Left kidney (tissue), 2 donors: Measurements from ENCODE around the gene AGBL1. TPM values are rescaled to one million over a fixed set of nuclear protein-coding genes. Genes with fewer than 3 reads are reported as not detected.
"Not testable (repeated sequence)": the region's sequence is repeated elsewhere in the genome, so short reads cannot be mapped to it uniquely, and the experiment has no call there.

Source experiments
- DNase-seq: peaks from one replicate; pipeline ENCODE4 v3.0.0-alpha.2; 2013
- polyA plus RNA-seq: library from polyadenylated mRNA; unstranded; fragments of 120-200 nt; gene quantifications from one replicate; pipeline ENCODE4 v1.2.1, GENCODE V29; 2013; ENCODE audit not compliant: insufficient read length

The AGBL1 gene
- polyA plus RNA-seq, 1 donor = 0.18 TPM

DNA sequence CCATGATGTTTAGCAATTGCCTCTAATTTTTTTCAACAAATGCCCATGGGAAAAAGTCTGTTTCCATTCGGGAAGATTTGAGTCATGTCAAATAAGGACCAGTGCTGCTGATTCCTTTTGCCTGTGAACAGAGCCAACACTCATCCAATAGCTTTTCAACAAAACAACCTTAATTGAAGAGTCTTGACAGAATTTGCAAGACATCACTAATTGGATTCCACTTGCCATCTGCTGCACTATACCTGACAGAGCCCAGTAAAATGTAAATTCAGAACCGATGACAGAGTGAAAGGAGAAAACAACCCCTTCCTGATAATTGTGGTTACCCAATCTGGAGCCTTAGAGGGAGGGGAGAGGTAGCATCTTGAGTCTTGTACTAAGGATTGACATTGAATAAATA is 426.7 kb downstream of the AGBL1 start:
- no peak for DNase-seq

DNA sequence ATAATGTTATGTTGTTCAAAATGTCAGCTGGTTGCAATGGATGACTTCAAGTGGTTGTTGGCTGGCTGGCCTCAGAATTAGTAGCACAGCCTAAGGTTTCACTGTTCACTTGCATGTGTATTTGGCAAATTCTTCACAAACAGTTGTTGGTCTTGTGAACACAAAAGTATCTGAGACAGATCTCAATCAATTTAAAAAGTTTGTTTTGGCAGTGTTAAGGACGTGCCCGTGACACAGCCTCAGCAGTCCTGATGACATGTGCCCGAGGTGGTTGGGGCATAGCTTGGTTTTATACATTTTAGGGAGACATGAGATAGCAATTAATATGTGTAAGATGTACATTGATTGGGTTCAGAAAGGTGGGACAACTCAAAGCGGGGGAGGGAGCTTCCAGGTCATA is 436.0 kb downstream of the AGBL1 start:
- DNase-seq = no peak

DNA sequence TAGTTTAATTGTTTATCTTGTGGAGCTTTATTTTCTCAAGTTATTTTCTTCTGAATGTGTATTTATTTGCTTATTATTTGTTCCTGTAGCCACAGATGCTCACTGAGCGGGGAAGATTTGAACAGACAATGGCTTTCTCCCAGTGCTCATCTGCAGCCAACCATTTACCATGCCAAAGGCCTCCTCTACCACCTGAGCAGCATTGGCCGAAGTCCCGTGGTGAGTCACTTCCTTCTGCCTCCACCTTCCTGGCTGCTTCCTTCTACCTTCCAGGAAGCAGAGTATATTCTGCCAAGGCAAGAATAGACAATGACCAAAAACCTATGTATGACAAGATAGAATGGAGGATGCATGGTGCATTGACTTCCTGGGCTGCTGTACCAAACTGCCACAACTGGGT is 443.1 kb downstream of the AGBL1 start:
- DNase-seq = no peak

DNA sequence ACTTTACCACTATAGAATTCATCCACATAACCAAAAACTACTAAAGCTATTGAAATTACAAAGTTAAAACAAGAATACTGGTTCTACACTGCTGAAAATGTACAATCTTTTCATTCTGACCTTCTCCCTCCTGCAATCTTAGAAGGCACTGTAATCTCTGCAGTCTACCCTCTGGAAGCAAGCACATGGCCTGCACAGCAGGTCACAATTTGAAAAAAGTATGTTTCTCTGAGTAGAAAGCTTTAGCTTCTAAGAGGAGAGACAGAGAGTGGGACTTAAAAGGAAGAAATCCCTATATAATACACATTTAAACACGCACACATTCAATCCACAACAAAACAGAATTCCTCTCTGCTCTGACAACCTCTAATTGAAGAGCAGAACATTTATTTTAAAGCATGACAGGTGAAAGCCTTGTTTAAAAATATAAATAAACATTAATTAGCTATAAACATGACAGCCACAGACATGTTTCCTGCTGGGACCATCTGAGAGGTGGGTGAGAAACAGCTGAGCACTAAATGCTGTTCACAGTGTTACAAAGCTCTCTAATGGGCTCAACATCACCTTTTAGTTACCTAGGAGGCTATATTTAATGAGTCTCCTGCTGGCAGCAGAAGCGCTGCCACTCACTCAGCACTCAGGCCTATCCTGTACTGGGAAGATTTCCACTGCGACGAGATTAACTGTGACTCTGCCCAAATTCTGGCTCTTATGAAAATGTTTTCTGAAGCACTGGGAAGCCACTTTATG is 447.4 kb downstream of the AGBL1 start:
- DNase-seq = no peak

DNA sequence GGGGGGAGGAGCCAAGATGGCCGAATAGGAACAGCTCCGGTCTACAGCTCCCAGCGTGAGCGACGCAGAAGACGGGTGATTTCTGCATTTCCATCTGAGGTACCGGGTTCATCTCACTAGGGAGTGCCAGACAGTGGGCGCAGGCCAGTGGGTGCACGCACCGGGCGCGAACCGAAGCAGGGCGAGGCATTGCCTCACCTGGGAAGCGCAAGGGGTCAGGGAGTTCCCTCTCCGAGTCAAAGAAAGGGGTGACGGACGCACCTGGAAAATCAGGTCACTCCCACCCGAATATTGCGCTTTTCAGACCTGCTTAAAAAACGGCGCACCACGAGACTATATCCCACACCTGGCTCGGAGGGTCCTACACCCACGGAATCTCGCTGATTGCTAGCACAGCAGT is 448.4 kb downstream of the AGBL1 start:
- not testable (repeated sequence) for DNase-seq

DNA sequence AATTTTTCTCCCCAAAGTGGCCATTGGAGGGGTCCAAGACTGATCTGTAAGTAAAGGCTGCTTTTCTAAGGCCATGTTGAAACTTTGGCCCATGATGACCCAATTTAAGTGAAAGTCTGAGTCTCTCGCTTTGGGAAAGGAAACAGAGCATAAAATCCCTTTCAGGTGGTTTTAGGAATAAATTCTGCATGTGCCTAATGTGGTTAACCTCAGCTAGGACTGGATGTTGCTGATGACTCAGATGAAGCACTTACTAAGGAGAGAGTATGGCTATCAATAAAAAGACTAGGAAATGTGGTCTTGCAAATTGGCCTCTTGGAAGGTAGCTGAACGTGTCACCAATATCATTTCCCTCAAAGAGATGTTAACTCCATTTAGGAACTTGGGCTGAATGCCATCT is 458.5 kb downstream of the AGBL1 start:
- no peak for DNase-seq

DNA sequence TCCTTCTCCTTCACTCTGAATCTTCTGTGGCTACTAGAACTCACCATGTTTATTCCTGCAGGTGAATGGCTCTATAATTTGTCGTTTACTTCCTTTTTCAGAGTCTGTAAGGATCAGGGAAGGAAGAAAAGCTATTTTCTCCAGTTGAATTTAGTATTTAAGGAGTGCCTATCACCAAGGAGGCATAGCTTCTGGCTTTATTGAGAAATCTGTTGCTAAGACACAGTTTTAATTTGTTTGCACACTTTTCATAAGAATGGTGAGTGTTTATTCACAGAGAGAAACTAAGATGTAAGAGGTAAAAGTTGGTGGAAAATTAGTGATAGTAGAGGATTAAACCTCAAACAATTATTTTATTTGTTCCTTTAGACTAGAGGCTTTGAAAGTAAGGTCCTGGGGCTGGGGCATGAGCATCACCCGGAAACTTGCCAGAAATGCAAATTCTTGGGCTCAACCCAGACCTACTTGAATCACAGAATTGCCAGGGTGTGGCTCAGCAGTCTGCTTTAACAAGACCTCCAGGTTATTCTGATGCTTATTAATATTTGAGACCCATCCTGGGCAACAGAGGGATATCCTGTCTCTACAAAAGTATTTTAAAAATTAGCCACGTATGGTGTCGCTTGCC is 461.3 kb downstream of the AGBL1 start:
- no peak for DNase-seq

DNA sequence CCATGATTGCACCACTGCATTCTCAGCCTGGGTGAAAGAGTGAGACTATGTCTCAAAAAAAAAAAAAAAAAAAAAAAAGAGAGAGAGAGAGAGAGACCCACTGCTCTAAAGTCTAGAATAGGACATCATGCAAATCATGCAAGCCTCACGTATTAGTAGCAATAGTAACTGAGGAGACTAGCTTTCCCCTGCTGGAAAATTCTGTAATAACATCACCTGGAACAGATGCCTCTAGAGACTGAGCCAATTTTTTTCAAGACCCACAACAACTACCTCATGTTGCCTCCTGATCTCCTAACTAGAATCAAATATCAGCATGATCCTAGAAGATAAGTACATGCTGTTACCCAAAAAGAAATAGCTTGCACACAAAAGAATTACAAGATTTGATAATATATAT is 461.9 kb downstream of the AGBL1 start:
- no peak for DNase-seq

DNA sequence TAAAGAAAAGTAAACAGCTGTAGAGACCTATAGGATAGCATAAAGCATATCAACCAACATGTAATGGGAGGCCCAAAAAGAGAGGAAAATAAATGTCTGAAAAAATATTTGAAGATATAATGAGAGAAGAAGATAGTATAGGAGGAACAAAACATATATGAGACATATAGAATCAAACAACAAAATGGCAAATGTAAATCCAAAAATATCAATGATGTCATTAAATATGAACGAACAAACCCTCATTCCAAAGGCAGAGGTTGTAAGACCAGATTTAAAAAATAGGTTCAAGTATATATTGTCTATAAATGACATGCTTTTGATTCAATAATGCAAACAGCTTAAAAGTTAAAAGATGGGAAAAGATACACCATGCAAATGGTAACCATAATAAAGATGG is 470.4 kb downstream of the AGBL1 start:
- no peak for DNase-seq

DNA sequence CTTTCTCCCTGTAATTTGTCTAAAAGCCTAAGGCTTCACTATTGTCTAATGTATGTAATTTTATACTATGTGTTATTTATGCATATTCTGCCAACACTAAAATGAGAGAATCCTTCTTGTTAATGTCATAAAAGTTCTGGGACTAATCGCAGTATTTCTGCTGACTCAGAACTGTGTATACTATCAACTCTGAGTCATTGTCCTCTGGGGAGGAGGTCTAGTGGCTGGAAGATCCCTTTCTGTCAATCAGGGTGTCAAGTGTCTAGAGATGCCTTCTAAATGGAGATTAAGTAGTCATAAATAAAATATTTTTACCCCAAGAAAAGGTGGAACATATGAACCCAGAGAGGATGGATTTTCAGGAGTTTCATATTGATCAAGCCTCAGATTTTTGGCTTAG is 473.4 kb downstream of the AGBL1 start:
- no peak for DNase-seq

DNA sequence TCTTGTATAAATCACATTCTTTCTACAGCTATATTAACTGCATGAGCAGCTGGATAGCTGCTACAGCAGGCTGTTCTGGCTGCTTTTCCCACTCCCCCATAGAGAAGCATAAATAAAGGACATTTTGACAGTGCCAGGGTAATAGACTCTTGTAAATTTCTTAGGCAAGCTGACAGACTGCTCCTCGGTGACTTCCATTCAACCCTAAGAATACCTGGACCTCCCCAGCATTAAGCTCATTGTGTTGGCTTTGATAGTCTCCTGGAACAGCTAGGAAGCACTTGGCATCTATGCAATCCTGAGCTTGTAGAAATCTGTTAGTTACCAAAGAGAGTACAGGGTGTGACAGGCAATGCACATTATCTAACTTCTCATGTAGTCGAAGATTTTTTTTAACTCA is 475.4 kb downstream of the AGBL1 start:
- DNase-seq = peak; percentile 65

DNA sequence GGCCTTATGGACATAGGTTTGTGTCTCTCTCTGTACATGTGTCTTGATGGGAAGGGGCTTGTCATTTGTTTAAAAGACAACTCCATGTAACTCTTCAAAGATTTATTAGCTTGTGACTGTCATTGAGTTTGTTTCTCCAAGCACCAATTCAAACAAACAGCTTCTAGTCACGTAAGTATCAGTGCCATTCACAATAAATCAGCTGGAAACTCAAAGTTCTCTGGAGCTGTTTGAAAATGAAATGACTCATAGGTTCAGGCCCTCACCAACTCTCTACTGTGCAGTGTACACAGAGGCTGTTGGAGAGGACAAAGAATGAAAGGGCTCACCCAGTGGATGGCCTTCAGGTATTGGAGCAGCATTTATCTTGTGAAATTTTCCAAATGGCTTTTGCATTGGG is 476.3 kb downstream of the AGBL1 start:
- no peak for DNase-seq

DNA sequence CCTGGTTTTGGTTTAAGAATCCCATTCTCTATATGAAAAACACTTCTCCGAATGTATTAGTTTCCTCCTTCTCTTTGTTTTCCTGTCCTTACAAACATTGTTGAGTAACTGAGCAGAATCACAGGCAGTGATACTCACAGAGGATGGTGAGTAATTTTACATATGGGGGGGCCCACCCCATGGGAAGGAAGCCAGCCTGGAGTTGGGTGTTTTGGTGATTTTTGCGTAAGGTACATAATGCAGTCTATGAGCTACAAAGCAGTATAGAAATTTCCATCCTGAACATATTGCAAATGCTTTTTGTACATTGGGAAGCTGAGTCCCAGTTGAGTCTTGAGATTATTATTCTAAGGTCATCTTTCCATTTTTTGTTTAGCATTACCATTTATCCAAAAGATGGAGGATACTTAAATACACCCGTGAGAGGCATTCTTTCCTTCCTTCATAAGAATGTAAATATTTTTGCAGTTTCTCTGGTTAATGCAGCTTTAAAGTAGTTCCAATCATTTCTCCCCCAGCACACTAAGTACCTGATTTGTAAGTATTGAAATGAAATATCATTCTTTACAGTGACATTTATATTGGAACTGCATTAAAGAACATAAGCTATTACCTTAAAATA is 476.8 kb downstream of the AGBL1 start:
- no peak for DNase-seq

DNA sequence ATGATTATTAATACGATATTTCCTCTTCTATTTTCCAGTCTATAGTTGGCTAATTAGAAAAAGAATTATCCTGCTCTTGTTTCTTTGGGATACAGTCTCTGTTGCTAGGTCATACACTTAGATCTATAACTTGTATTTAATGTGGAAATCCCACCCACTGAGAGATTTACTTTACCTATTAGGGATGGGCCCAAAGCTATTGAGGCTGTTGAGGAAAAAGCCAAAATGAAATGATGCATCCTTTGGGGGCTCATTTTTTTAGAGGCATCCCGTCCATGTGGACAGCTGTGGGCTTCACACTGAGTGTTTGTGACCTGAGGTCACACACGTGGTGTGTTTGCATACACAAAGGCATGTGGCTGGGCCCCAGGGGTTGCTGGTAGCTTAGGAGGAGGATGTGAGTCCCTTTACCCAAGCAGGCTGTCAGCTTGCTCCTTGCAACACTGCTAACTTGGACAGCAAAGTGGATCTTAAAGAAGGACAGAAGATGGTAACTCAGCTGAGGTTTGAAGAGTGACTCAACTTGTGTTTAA is 477.4 kb downstream of the AGBL1 start:
- DNase-seq = no peak

DNA sequence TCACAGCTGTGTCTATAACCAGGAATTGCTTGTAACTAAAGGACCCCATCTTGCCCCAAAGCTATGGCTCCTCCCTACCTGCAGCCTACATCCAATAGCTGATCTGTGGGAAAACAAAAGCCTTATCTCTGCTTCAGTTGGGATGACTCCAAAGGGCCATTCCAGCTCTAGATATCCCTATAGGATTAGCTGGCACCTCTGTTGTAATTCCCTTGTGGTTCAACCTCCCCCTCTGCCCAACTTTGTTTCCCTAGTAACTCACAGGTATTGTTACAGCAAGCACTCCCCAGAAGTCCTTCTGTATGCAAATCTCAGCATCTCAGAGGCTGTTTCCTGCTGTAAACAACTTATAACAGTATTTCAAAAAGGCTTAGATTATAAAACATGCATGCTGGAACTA is 478.6 kb downstream of the AGBL1 start:
- no peak for DNase-seq

DNA sequence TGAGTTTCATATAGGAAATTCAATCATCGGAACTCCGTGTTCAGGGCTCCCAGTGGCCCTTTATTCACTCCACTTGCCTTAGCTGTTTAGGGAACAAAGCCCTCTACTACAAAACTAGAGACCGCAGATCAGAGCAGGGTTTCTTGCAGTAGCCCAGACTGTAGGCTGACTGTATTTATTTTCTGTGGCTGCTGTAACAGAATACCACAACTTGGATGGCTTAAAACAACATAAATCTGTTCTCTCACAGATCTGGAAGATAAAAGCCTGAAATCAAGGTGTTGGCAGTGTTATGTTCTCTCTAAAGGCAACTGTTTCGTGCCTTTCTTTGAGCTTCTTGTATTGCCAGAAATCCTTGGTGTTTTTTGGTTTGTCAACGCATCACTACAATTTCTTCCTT is 479.0 kb downstream of the AGBL1 start:
- peak; percentile 27 for DNase-seq

DNA sequence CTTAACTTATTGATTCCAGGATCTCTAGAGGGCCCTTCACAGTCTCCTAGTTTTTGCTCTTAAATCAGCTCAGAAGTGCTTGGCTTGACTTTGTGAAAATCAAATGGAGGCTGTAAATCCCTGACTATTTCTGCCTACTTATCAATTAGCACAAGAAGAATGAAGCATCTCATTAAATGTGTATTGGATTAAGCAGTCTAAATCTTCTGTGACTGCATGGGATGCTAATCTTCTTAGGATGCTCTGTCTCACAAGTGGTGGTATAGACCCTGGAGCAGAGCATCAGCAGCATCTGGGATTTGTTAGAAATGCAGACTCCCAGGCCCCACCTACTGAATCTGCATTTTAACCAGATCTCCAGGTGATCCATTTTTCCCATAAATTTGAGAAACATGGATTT is 488.7 kb downstream of the AGBL1 start:
- no peak for DNase-seq

DNA sequence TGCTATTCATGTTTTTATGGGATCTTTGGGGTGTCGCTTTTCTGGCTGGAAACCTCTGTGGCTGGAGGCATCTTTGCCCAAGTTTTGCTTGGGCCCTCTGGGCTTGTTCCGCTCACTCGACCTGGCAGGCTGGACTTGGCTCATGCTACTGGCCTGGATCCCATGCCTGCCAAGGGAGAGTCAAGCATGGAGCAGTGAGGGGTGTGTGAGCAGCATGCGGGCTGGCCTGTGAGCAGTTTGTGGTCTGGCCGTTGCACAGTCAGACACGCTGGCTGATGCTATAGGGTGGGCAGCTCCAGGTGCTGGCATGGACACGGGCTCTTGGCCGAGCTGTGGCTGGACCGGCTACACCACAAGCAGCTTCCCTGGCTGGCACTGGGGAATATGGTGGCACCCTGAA is 491.1 kb downstream of the AGBL1 start:
- DNase-seq = no peak

DNA sequence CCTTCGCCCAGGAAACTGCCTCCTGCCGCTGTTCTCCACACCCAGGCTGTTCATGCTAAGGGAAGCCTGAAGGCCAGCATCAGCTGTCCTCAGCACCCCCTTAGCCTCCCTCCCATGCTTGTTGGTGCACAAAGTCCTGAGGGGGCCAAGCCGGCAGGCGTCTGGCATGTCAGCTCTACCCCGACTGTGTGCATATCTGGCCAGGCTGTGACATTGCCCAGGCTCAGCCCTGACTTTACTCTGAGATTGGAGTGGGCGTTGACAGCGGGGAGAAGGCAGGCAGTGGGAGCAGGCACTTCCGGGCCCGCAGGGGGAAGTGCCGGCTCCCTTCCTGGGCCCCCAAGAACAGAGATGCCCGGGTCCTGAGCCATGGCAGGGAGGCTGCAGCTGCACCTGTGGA is 492.2 kb downstream of the AGBL1 start:
- DNase-seq = no peak

DNA sequence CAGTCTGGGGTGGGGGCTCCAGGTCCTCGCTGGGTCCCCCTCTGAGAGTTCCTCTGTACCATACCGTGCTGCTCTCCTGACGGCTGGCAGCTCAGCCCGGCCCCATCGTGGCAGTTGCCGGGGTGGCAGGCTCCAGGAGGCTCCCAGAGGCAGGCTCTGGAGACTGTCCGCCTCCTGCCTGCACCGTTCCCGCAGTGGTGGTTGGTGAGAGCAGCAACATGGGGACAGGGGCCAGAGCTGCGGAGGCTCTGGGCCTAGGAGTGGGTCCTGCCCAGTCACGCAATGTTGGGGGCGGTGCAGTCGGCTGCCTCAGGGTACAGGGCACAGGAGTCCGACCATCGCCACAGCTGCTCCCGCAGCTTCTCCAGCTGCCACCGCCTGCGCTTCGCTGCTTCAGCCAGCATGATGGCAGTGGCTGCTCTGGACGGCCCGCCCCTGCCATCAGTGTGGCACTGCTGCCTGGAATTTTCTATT is 492.7 kb downstream of the AGBL1 start:
- no peak for DNase-seq

DNA sequence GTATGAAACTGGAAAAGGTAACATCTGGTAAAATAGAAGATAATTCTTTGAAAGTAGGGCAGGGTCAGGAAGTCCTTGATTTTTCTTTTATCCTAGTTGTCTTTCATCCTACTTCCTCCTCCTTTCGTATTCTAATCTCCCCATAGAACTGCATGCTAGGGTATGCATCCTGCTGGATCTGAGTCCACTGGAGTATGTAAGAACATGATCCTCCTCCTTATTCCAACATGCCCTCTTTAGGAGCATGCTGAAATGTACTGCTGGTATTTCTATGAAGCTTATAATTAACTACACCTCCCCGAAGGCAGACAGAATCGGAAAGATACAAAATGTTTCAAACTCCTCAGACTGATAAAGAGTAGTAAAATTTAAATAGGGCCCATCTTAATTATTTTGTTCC is 493.8 kb downstream of the AGBL1 start:
- no peak for DNase-seq

DNA sequence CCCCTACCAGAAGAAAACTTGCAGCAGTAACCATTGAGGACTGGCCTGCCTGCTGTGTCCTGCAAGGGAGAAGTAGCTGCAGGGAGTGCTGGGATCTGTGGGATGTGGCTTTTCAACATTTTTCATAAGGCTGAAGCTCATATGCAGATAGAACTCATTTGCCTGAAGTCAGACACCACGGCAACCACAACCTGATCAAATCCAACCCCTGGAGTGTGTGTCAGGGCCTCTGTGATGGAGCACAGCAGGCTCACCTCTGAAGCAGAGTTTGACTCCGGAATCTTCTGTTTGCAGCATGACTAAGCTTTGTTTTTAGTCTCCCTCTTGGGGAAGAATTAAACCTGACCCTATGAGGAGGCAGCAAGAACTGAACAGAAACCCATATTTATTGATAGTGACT is 508.7 kb downstream of the AGBL1 start:
- no peak for DNase-seq

DNA sequence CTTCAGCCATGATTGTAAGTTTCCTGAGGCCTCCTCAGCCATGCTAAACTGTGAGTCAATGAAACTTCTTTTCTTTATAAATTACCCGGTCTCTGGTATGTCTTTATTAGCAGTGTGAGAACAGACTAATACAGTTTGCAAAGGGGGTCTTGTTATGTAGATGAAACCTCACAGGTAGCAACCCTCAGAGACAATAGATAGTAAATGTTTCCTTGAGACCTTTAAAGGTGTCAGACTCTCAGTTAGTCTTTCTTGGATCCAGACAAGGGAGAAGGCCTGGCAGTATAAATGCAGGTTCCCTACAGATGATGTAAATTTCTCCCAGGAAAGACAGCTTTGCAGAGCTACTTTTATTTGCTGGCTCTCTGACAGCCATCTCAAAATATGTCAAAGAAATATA is 510.8 kb downstream of the AGBL1 start:
- DNase-seq = no peak
